ENCODE results near the gene PRIM2. TPM values are rescaled to one million over a fixed set of nuclear protein-coding genes. Genes with fewer than 3 reads are reported as not detected.
A peak's percentile ranks its signal among the peaks of the same experiment; 100 is the strongest.
"Not testable (repeated sequence)": the region's sequence is repeated elsewhere in the genome, so short reads cannot be mapped to it uniquely, and the experiment has no call there.

The PRIM2 gene
- total RNA-seq, 1 donor from 2014 or later = 7.7 TPM

GRCh38 chr6:57500368-57501021, 183.1 kb downstream of the PRIM2 start:
- not testable (repeated sequence) for DNase-seq (ENCODE audit: low read depth in 2 of 2)

DNA sequence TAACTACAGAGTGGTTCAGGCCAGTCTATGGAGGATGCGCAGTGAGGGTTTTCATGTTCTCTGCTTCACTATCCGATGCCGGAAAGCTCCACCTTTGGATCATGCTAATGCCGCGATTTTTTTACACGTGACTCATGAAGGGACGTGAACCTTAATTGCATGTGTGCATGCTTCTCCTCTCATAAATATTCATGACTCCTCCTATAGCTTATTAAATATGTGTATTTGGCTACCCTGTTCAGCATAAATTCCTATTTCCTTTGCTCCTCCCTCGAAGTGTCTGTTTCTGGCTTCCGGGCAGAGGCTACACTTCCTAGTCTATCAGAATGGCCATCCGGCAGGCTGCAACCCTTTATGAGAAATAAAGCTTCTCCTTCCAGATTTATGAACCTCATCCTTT, 185.0 kb downstream of the PRIM2 start:
- not testable (repeated sequence) for DNase-seq (ENCODE audit: low read depth in 2 of 2)

GRCh38 chr6:57505251-57505650, 187.8 kb downstream of the PRIM2 start:
- DNase-seq (ENCODE audit: low read depth in 2 of 2) = peak in 1 of 2 donors; percentile 21

- not testable (repeated sequence) for DNase-seq (ENCODE audit: low read depth in 2 of 2)
Observed at GRCh38 chr6:57510390-57510789, 193.0 kb downstream of the PRIM2 start.

GRCh38 chr6:57515171-57515570, 197.7 kb downstream of the PRIM2 start:
- DNase-seq (ENCODE audit: low read depth in 2 of 2) = not testable (repeated sequence)

DNA sequence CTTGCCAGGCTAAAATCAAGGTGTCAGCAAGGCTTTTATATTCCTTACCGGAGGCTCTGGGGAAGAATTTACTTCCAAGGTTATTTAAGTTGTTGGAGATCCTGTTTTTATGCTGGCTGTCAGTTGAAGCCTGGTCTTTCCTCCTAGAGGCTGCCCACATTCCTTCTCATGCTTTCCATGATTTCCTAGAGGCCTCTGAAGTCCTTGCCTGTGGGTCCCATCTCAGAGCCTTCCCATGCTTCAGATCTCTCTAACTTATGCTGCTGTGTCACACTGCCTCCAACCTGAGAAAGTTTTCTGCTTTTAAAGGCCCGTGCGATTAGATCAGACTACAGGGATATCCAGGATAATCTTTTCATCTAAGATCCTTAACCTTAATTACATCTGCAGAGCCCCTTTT, 198.4 kb downstream of the PRIM2 start:
- DNase-seq (ENCODE audit: low read depth in 2 of 2) = not testable (repeated sequence)

- not testable (repeated sequence) for DNase-seq (ENCODE audit: low read depth in 2 of 2)
Observed at GRCh38 chr6:57516776-57517175, 199.3 kb downstream of the PRIM2 start.

DNA sequence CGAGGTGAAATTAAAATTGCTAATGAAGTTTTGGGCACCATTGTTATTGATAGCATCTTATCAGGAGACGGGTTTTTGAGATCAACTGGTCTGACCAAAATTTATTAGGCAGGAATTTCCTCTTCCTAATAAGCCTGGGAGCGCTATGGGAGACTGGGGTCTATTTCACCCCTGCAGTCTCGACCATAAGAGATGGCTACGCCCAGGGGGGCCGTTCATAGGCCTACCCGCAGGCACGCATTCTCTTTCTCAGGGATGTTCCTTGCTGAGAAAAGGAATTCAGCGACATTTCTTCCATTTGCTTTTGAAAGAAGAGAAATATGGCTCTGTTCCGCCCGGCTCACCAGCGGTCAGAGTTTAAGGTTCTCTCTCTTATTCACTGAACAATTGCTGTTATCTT, 201.8 kb downstream of the PRIM2 start:
- not testable (repeated sequence) for DNase-seq (ENCODE audit: low read depth in 2 of 2)

GRCh38 chr6:57521085-57521484, 203.7 kb downstream of the PRIM2 start:
- DNase-seq (ENCODE audit: low read depth in 2 of 2) = peak; percentile 13 to 49

GRCh38 chr6:57523221-57523620, 205.8 kb downstream of the PRIM2 start:
- not testable (repeated sequence) for DNase-seq (ENCODE audit: low read depth in 2 of 2)

- not testable (repeated sequence) for DNase-seq (ENCODE audit: low read depth in 2 of 2)
Observed at GRCh38 chr6:57529755-57530154, 212.3 kb downstream of the PRIM2 start.

GRCh38 chr6:57532660-57533059, 215.2 kb downstream of the PRIM2 start:
- not testable (repeated sequence) for DNase-seq (ENCODE audit: low read depth in 2 of 2)

- DNase-seq (ENCODE audit: low read depth in 2 of 2) = not testable (repeated sequence)
Observed at GRCh38 chr6:57535121-57535520, 217.7 kb downstream of the PRIM2 start.

GRCh38 chr6:57535994-57536393, 218.6 kb downstream of the PRIM2 start:
- DNase-seq (ENCODE audit: low read depth in 2 of 2) = peak; percentile 41 to 55

- not testable (repeated sequence) for DNase-seq (ENCODE audit: low read depth in 2 of 2)
Observed at GRCh38 chr6:57537916-57538315, 220.5 kb downstream of the PRIM2 start.

GRCh38 chr6:57551961-57552360, 234.5 kb downstream of the PRIM2 start:
- not testable (repeated sequence) for DNase-seq (ENCODE audit: low read depth in 2 of 2)

GRCh38 chr6:57557855-57558254, 240.4 kb downstream of the PRIM2 start:
- not testable (repeated sequence) for DNase-seq (ENCODE audit: low read depth in 2 of 2)

DNA sequence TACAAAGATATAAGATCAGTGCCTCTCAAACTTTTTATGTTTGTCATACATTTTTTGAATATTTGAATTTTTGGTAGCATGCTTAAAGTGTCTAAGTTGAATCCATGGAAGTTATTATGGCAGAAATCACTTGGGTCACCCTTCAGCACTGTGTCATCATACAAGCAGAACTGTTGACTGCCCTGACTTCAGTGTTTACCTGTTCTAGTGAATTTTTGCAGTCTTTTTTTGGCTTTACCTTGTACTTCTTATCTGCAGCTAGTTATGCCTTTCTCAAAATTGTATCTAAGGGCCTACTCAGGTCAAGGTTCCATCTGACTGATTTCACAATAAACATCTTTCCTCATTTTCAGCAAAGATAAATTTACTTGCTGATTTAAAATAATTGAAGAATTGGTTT, 241.7 kb downstream of the PRIM2 start:
- not testable (repeated sequence) for DNase-seq (ENCODE audit: low read depth in 2 of 2)

DNA sequence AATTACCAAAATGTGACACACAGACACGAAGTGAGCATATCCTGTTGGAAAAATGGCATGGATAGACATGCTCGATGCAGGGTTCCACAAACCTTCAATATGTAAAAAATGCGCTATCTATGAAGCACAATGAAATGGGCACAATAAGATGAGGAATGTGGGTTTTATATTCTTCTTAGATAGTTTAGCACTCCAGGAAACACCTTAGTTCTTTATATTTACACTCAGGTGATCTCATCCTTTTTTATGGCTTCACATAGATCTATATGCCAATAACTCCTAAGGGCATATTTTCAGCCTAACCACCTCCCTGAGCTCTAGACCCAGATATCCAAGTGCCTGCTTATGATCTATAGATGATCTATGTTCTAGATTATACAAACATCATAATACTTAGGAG, 244.8 kb downstream of the PRIM2 start:
- not testable (repeated sequence) for DNase-seq (ENCODE audit: low read depth in 2 of 2)

- DNase-seq (ENCODE audit: low read depth in 2 of 2) = not testable (repeated sequence)
Observed at GRCh38 chr6:57572119-57572518, 254.7 kb downstream of the PRIM2 start.

GRCh38 chr6:57572844-57573243, 255.4 kb downstream of the PRIM2 start:
- DNase-seq (ENCODE audit: low read depth in 2 of 2) = not testable (repeated sequence)

DNA sequence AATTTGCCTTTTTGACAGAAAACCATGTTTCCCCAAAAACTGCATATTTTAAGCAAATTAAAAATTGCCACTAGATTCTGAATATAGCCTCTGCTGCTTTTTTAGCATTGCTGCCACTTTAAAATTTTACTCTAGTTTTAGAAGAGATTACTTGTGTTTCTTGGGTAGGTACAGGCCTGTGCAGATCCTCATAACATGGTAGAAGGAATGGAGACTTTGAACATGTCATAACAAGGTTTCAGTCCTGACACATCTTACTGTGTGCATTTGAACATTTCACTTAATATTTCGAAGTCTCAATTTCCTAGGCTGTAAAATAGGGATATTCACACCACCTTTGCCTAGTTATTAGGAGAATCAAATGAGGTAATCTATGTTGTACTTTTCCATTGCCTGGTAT, 259.6 kb downstream of the PRIM2 start:
- not testable (repeated sequence) for DNase-seq (ENCODE audit: low read depth in 2 of 2)

DNA sequence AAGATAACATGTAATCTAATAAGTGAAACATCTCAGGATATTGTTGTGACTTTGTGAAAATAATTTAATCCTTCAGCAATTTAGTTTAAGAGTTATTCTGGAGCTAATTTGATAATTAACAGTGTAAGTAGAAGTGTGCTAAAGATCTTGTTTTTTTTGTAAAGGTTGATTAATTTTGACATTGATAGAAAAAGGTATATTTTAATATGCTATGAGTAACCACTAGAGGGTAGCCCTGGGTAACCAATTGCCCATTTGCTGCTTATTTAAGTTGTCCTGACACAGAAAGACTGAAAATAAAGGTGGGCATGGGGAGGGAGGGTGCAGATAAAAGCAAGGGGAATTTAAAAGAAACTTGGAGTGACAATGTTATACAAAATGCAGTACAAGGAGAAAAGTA, 262.1 kb downstream of the PRIM2 start:
- peak; percentile 4 to 5 for DNase-seq (ENCODE audit: low read depth in 2 of 2)

All from lung microvascular endothelial cell (primary cell).